Measurements from ENCODE around the gene CACNA1B.

DNA sequence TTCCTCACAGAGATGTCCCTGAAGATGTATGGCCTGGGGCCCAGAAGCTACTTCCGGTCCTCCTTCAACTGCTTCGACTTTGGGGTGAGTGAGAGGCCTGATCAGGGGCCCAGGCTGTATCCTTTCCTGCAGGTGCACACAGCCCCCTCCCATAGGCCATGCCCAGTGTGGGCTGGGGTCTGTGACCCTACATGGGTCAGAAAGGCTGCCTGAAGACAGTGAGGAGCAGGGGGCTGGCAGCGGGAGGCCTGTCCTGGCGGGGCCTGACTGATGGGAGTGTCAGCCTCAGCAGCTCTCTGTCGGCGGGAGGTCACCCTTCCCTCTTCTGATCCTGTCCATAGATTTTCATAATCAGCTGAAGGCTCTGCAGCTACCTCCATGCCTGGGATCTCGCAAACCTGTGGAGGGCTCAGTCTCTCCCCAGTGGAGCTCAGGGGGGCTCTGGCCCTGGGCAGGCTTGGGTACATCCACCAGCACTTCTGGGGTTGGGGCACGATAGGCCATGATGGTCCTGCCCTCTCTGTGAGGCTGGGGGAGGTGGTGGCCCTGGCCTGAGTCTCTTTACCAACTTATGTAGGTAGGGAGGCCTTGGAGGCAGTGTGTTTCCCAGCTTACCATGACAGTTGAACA lies 98.5 kb downstream of the CACNA1B start:
- no peak for TF ChIP-seq POU2F2 (IDR thresholded peaks at IDR 0.05; ENCODE audit: low read depth, low read length)
- no peak for TF ChIP-seq POLR2AphosphoS5 (IDR thresholded peaks at IDR 0.05; ENCODE audit: low read depth, low read length)
- TF ChIP-seq TAF1 (IDR thresholded peaks at IDR 0.05; ENCODE audit: low read depth, low read length): no peak

Data from GM12891 (cell line).